SK-MEL-5 (cell line): ENCODE data around the gene TMEM59. TPM values are rescaled to one million over a fixed set of nuclear protein-coding genes. Genes with fewer than 3 reads are reported as not detected.
"Not testable (repeated sequence)": the region's sequence is repeated elsewhere in the genome, so short reads cannot be mapped to it uniquely, and the experiment has no call there.

ENCODE experiments used
- DNase-seq: peaks from one replicate; pipeline ENCODE4 v3.0.0-alpha.2; 2016; ENCODE audit warnings: low read depth, low spot score
- in situ Hi-C: cut with HindIII; loops from 2 replicates; pipeline ENCODE4 v1.10.0; 2016; ENCODE audit warnings: low sequenced_read_pairs, high pct_unique_total_duplicates, low pct_unique_long_range_greater_than_20kb
- polyA plus RNA-seq, 2 experiments: library from polyadenylated mRNA; depleted of rRNA; stranded (reverse); fragments of >200 nt; gene quantifications; 2 replicates each; pipeline ENCODE4 v1.2.3, GENCODE V29; 2015
- total RNA-seq: library from RNA; depleted of rRNA; stranded (reverse); fragments of >200 nt; shearing (Covaris generic); gene quantifications from 2 replicates; pipeline ENCODE4 v1.2.3, GENCODE V29; 2014; rRNA removed

Gene TMEM59
- 535 and 546 TPM in 2 replicates for total RNA-seq
- polyA plus RNA-seq (2015; cell fraction: cytosol; rRNA removed), result 333 and 351 TPM in 2 replicates
- 50.9 and 54.7 TPM in 2 replicates for polyA plus RNA-seq (2015; cell fraction: nucleus; rRNA removed)

GRCh38 chr1:54052934-54053744 is at the start of gene TMEM59, which contains the start of gene TCEANC2:
TMEM59 (minus strand) TSS chr1:54053204; CDS start chr1:54053188, 16 bp downstream.
TCEANC2 (plus strand) TSS chr1:54053608; CDS start chr1:54054423, 815 bp downstream.
- DNase-seq, result peak; percentile 98
- in situ Hi-C loops, result no loop called here

GRCh38 chr1:54100500-54100899 is 47.5 kb upstream of the TMEM59 start:
- DNase-seq, result no peak
- in situ Hi-C loops, result no loop called here

- in situ Hi-C loops, result no loop called here
- no peak for DNase-seq
Measured at GRCh38 chr1:54099061-54099610, 46.1 kb upstream of the TMEM59 start.

- in situ Hi-C loops, result no loop called here
- no peak for DNase-seq
Measured at GRCh38 chr1:54096877-54097240, 43.9 kb upstream of the TMEM59 start.

GRCh38 chr1:54096227-54096876 is 43.3 kb upstream of the TMEM59 start:
- in situ Hi-C loops, result no loop called here
- no peak for DNase-seq

- in situ Hi-C loops, result no loop called here
- DNase-seq, result peak; percentile 8
Measured at GRCh38 chr1:54095546-54096226, 42.7 kb upstream of the TMEM59 start.

- DNase-seq, in situ Hi-C loops: not testable (repeated sequence)
Measured at GRCh38 chr1:54094730-54095105, 41.7 kb upstream of the TMEM59 start.

GRCh38 chr1:54094001-54094729 is 41.2 kb upstream of the TMEM59 start:
- in situ Hi-C loops, result no loop called here
- DNase-seq, result no peak

GRCh38 chr1:54091666-54092065 is 38.7 kb upstream of the TMEM59 start:
- in situ Hi-C loops, result no loop called here
- no peak for DNase-seq

- in situ Hi-C loops, result no loop called here
- DNase-seq, result no peak
Measured at GRCh38 chr1:54088385-54088784, 35.4 kb upstream of the TMEM59 start.

- no peak for DNase-seq
- in situ Hi-C loops, result no loop called here
Measured at GRCh38 chr1:54086754-54087153, 33.8 kb upstream of the TMEM59 start.

GRCh38 chr1:54084794-54085193 is 31.8 kb upstream of the TMEM59 start:
- in situ Hi-C loops, result no loop called here
- DNase-seq, result no peak

- in situ Hi-C loops, result no loop called here
- peak; percentile 88 for DNase-seq
Measured at GRCh38 chr1:54081306-54082270, 28.6 kb upstream of the TMEM59 start.

- DNase-seq, result no peak
- in situ Hi-C loops, result no loop called here
Measured at GRCh38 chr1:54080598-54081049, 27.6 kb upstream of the TMEM59 start.

- in situ Hi-C loops, result no loop called here
- no peak for DNase-seq
Measured at GRCh38 chr1:54077359-54077758, 24.4 kb upstream of the TMEM59 start.

GRCh38 chr1:54070171-54070837 is 17.3 kb upstream of the TMEM59 start:
- peak; percentile 72 for DNase-seq
- in situ Hi-C loops, result no loop called here
